AG09309 (cell line): ENCODE measurements around the gene PP2D1.
A peak's percentile ranks its signal among the peaks of the same experiment; 100 is the strongest.

Experiments
- DNase-seq: peaks from one replicate; pipeline ENCODE4 v3.0.0-alpha.2; 2010; ENCODE audit warnings: low read depth
- H3K4me3 ChIP-seq: 2 replicates; pipeline ENCODE4 v1.5.1; 2011; ENCODE audit warnings: mild to moderate bottlenecking, low read depth, low read length, moderate library complexity; ENCODE audit not compliant: control insufficient read depth
- CTCF ChIP-seq: IDR thresholded peaks from 2 replicates; pipeline ENCODE4 v1.5.1; 2011; ENCODE audit warnings: mild to moderate bottlenecking, low read depth, low read length, inconsistent platforms; ENCODE audit not compliant: insufficient read depth, control insufficient read depth; ENCODE audit errors: missing control alignments

The PP2D1 gene

GRCh38 chr3:20055842-20056241 is 43.8 kb upstream of the PP2D1 start:
- DNase-seq: no peak
- no peak for TF ChIP-seq CTCF
- no peak overlapping the region for H3K4me3 ChIP-seq

- no peak for TF ChIP-seq CTCF
- no peak for DNase-seq
- H3K4me3 ChIP-seq: no peak overlapping the region
Measured at GRCh38 chr3:20055020-20055775, 43.1 kb upstream of the PP2D1 start.

- H3K4me3 ChIP-seq: no peak overlapping the region
- no peak for TF ChIP-seq CTCF
- peak; percentile 75 for DNase-seq
Measured at GRCh38 chr3:20054549-20054987, 42.5 kb upstream of the PP2D1 start.

GRCh38 chr3:20052851-20053250 is 40.8 kb upstream of the PP2D1 start:
- TF ChIP-seq CTCF: no peak
- H3K4me3 ChIP-seq: no peak overlapping the region
- DNase-seq: no peak

- no peak for DNase-seq
- no peak overlapping the region for H3K4me3 ChIP-seq
- no peak for TF ChIP-seq CTCF
Measured at GRCh38 chr3:20051123-20051806, 39.2 kb upstream of the PP2D1 start.

GRCh38 chr3:20047976-20048883 is 36.2 kb upstream of the PP2D1 start:
- no peak for TF ChIP-seq CTCF
- DNase-seq: no peak
- H3K4me3 ChIP-seq: no peak overlapping the region
